Measurements from ENCODE around the gene APCDD1L.

GRCh38 chr20:58458342-58459057 lies 56.7 kb downstream of the APCDD1L start:
- TF ChIP-seq CTCF (IDR thresholded peaks at IDR 0.05; ENCODE audit: insufficient read depth, low read depth, low read length) (no peak), EZH2 (IDR thresholded peaks at IDR 0.05; ENCODE audit: insufficient read depth, low read length) (no peak)
